Uterus (tissue), 2 donors: ENCODE measurements around the gene SPATS2L.

Experiments
- CTCF ChIP-seq, 4 experiments: fragments of 200-600 bp in 2 of 4; fragments of 450-650 bp in 2 of 4; sonication (generic) in 2 of 4; IDR thresholded peaks; one replicate each; pipeline ENCODE4 v1.5.1; 2016 to 2019; ENCODE audit warnings: antibody characterized with exemption in 4 of 4, mild to moderate bottlenecking in 2 of 4, moderate library complexity in 1 of 4
- POLR2A ChIP-seq, 2 donors: fragments of 450-650 bp; IDR thresholded peaks; one replicate each; pipeline ENCODE4 v1.6.1; 2016; ENCODE audit warnings: antibody characterized with exemption in 2 of 2, mild to moderate bottlenecking in 1 of 2, moderate library complexity in 1 of 2

- TF ChIP-seq CTCF (IDR thresholded peaks at IDR 0.05) (no peak), POLR2A (IDR thresholded peaks at IDR 0.05) (no peak)
These were observed 105.3 kb downstream of the SPATS2L start for GRCh38 chr2:200411831-200412230.
